NCI-H128 (cell line): ENCODE measurements around the gene PON1.

Experiments
- DNase-seq: peaks from one replicate; lab custom pipeline; 2025; ENCODE audit not compliant: unreplicated experiment; lab: John Stamatoyannopoulos, UW

Gene PON1

DNA sequence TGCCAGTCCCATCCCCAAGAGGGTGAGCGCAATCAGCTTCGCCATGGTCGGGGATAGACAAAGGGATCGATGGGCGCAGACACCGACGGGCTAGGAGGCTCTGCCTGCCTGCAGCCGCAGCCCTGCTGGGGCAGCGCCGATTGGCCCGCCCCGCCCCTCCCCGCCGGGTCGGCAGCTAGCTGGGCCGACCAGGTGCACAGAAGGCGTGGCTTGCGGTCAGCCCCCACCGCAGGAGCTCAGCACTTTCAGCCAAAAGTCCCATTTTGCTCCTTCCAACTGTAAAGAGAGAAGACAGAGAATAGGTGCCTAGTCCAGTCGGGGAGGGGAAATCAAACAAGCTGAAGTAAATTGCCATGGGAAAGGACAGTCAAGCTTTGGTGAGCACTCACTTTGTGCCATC lies at the start of gene PON1:
Gene PON1 (minus strand): TSS at position 102 of the 400 bp plus-strand sequence. CDS start 57 bp downstream, at position 45.
- DNase-seq = peak; percentile 7

DNA sequence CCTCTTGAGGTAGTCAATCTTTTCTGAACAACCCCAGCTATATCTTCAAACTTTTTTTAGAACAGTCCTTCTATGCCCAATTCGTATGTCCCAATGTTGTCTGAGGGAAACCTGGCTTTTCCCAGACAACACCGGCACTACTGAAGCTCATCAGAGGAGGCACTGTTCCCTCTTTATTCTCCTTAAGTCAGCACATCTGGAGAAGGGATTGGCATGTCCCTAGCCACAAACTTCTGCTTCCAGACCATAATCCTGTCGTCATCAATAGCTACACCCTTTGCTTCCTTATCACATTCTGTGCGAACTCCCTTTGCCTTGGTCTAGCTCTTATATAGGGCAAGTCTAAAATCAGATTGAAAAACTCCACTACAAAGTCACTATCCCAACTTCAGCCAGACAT lies 49.0 kb upstream of the PON1 start:
- DNase-seq = no peak

DNA sequence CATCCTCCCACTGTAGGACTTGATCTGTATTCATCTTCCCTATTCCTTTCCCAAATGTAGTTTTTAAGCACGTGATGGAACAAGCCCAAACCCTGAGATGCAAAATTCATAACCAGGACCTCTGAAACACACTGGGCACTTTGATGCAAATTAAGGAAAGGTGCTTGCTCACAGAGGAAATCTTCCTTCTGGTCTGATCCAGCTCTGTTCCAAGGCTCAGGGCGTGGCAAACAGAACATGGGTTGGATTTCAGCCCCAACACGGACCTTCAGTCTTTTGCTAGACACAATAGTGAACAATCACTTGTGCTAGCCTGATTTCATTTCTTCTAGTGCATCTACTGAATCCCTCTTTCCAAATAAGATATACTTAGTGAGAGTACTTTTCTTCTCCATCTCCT lies 43.9 kb upstream of the PON1 start:
- DNase-seq = no peak

DNA sequence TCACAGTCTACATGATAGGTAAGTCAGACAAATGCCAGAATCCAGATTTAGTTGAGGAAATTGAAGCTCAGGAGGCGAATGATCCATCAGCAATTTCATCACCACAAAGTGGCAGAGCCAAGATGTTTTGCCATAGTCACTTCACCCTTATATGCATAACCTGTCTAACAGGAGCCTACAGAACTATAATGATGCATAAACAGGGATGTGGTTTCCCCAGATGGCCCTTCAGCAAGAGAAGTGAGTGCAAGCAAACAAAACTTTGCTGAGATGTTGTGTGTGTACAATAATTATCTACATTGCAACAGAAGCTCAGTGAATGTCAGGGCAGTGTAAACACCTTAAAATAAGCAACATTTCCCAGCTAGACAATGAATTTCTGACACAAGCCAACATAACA lies 43.3 kb upstream of the PON1 start:
- DNase-seq = no peak

DNA sequence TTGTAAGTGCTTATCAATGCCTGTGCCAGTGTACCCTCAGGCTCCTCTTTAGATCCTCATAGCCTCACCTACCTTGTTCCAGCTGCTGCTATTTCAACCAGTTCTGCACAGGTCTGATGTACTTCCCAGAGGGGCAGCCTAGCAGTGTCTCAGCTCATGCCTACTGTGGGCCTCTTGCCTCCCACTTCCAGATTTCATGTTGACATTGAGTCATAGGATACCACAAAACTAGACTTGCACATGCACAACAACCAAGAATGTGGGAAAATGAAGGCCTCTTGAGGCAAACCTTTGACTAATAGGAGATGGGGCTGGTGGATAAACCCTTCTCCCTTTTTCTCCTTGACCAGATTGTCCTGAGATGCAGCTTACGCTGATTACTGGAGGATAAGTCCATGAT lies 40.8 kb upstream of the PON1 start:
- no peak for DNase-seq

DNA sequence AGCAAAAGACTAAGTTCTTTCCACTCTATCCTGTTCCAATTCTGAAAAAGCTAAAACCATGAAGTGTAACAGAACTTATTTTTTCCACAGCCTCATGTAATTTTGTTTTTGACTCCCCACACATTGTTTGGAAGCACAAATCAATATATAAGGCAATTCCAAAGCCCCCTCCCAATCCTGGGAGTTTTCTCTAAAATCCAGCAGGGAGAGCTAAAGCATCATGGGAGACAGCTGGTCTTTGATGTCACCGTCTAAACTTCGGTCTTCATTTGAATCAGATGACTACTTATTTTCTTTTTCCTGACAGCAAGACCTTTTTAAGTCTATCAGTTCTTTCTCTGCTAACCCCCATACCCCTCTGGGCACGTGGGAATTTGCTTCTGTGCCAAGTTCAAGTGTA lies 33.3 kb upstream of the PON1 start:
- DNase-seq = no peak

DNA sequence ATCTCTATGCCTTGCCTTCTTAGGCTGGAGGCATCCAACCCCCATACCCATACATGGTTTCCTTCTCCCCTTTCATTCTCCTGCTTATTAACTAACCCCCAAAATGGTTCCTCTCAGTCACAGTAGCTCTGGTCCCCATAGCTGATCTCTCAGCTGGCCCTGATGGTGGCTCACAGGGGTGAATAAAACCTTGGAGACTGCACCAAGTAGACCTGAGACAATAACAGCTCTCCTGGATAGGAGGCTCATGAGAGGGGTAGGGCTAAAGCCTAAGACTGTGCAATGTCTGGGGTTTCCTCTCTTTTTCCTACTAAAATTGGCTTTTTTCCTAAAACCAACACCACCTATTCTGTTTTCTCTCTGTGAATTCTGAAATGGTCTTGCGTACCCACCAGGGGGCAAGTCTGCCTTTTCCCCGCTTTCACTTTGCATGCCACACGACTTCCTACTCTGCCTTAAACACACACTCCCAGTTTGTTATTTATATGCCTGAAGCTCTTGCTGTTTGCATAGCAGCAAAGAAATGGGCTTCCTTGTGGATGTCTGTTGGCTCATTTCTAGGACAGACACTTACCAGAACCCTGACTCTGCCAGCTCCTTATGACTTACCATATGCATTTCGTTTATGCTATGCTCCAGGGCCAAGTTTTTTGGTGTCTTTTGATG lies 18.4 kb upstream of the PON1 start:
- no peak for DNase-seq

DNA sequence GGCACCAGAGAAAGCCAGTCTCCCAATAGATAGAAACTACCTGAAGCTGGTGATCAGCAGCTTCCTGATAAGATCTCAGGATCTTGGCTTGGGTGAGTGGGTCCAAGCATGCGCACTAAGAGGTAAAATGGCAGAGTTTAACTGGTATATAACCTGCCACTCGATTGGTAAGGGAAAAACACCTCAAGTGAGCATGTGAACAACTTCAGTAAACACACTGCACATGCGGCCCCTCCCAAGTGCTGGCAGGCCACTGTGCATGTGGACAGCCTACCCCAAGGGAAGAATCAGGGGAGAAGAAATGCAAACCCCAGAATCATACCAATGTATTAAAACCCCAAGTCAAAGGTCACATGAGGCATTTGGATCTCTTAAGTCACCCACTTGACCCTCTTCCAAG lies 17.7 kb upstream of the PON1 start:
- no peak for DNase-seq

DNA sequence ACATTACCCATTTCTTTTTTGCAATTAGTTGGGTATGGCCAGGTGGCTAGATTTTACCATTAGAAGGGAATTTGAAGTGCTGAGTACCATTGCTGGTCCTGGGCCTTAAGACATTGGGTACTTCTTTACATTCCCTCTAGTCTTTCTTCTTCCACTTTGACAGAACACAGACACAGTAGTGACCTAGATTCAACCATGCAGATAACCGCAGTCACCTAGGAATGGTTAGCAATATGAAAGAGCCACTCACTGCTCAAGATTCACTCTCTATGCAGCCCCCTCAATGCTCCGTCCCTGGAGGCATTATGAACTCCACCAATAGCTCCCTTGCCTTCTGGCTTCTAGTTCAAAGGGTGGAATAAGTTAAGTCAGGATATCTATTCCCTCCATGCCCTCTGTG lies 16.2 kb upstream of the PON1 start:
- no peak for DNase-seq

DNA sequence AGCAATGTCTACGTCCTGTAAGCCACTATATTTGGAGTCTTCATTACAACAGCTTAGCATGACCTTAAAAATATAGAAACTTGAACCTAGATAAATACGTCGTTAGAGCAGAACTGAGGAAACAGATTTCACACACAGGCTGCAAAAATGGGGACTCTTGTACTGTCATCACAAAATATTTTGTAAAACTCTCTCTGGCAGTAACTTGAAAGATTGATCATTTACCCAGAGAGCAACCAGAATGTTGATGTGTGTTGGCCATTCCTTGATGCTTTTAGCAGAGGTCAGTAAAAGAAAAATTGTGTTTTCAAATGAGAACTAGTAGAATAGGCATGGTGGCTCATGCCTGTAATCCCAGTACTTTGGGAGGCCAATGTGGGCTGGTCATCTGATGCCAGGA lies 14.5 kb upstream of the PON1 start:
- DNase-seq = no peak

DNA sequence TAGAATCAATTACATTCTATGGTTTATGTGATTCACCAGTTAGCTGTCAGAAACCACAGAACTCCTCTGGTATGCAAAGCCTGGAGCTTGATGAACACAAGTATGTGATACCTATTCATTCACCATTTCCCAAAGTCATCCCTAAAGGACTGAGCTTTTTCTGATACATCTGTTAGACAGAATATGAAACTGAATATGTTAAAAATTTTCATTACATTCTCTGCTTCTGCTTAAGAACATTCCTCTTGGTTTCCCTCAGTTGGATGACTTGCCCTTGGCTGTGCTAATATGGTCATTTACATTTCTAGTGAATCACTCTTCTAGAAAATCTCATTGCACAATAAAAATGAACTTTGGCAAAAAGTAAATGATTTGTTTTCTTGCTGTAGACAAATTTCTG lies 10.8 kb upstream of the PON1 start:
- DNase-seq = no peak

DNA sequence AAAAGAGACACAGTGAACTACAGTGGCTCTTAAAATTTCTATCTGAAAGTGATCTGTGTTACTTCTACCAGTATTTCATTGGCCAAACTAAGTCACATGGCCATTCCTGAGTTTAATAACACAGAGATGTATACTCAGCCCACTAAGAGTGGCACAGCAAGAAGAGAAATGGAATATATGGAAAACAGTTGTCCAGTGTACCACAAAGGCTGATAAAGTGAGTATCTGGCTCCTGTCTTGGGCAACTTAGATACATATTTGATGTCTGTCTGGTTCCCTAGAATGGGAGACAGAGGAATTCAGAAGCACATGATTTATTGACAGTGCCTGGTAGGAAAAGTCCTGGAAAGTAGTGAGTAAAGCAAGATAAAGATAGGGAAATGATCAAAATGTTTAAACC lies 10.1 kb upstream of the PON1 start:
- DNase-seq = no peak

DNA sequence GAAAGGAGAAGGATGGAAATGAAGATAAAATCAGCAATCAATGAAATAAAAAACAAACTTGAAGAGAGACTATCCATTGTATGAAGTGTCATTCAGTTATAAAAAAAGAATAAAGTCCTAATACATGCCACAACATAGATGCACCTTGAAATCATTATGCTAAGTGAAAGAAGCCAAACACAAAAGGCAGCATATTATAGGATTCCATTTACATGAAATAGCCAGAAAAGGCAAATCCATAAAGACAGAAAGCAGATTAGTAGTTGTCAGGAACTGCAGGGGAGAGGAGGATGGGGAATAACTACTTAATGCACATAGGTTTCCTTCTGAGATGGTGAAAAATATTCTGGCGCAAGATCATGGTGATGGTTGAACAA lies 6.6 kb upstream of the PON1 start:
- DNase-seq = no peak

DNA sequence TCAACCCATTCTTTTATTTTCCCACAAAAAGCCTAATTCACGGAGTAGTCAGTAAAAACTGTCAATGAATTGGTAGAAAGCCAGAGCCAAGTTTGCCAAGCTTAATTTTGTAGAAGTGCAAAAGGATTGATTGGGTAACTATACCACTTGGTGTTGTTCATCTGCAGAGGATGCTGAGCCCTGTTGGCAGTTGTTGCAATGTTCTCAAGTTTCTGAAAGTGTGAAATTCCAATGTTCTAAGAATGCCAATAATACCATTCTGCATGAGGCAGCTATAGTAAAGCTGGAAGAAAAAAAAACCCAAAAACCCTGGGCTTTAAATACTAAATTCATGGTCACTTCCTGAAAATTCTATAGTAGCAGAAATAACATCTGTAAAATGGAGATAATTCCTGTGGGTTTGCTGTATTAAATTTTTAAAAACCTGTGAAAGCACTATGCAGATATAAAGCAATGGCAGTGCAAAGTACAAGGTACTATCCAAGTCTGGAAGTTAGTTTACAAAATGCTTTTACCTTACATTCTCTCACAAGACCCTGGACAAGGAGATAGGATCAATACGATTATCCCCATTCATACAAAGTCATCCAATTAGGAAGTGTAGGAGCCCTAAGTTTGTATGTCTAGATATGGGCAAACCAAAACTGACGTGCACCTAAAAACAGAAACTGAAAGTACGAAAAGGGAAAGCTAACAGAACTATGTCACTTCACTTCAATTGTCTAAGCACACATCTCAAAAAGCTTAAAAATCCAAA lies 6.0 kb upstream of the PON1 start:
- no peak for DNase-seq

DNA sequence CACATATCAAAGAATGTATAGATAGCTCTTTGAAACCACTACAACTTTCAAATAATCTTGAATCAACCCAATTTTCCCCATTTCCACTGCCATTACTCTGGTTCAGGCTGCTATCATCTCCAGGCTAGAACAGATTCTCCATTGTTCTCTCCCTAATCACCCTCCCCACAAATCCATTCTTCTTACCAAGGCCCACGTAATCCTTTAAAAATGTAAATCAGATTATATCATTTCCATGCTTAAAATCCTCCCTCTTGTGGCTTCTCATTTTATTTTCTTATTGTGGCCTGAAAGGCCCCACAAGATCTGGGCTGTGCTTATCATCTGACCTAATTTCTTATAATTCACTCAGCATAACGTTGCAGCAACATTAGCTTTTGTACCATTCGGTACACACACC lies 3.0 kb upstream of the PON1 start:
- no peak for DNase-seq

DNA sequence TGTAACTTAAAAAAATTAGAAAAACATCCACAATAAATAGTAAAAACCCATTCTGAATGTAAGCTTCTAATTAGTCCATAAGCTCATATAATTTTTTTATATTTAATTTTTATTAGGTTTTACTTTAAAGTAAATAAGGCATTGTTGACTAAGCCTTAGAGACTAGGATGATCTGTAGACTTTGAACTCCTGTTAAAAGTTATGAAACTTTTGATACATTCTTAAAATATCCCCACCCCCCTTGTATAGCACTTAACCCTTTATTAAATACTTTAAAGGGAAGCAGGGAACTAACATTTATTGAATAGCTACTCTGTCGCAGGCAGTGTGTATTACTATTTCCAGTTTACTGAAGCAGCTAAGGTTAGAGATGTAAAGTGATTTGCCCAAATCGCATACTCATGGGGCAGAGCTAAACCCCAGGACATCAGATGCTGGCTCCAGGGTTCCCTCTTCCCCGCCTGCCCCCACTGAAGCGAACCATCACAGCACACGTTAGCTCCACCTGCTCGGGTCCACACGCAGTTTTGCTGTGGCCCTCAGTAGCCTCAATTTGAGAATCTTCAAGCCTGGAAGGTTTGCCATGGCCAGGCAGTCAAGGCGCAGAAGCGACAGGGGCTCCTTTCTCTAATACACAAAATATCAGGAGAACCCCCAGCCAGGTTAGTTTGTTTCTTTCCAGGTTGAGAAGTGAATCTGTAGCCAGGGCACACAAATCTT lies 762 bp downstream of the PON1 start:
- DNase-seq = no peak

DNA sequence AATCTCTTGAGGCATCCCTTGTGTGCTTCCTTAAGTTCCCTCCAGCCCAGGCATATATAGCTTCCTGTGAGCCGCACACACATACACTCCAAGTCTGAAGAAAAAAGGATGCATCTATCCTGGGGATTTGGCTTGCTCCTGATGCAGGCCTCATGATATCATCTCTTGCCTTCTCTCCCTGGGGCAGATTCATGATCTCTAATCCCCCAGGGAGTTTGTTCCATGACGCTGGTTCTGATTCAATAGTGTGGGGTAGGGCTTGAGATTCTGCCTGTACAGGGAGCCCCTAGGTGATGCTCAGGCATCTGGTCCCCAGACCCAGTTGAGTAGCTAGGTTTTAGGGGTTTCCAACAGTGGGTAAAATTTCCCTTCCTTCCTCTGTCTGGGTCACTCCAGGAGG lies 1.5 kb downstream of the PON1 start:
- no peak for DNase-seq

DNA sequence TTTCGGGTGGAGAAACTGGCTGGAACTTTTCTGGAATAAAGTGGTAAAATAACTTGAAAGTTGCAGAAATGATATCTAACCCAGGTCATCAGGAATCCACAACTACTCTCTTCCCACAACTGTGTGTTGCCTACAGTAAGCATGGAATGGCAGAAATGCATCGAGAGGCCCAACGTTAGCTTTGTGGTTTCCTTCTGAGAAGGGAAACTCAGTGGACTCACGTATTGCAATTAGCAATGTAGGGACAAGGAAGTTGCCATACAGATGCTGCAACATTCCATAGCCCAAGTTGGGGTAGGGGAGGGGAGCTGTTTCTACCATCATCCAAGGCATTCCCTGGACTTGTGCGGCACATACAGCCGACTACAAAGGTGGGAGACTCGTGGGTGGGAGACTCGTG lies 1.9 kb downstream of the PON1 start:
- DNase-seq = no peak

DNA sequence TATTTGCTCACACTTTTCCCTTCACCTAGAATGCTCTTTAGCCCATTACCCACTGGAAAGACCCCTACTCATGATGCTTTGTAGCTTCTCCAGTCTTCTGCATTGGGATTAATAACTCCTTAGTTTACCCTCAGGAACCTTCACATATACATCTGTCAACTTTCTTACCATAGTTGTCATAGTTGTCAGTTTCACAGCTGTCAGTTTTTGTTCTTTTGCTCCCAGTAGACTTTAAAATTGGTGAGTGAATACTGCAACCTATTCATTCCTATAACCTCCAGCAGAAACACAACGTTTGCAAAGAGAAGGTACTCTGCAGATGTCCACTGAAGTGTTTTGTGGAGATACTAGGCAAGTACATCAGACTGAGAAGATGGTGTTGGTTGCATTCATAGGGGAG lies 2.6 kb downstream of the PON1 start:
- DNase-seq = no peak

DNA sequence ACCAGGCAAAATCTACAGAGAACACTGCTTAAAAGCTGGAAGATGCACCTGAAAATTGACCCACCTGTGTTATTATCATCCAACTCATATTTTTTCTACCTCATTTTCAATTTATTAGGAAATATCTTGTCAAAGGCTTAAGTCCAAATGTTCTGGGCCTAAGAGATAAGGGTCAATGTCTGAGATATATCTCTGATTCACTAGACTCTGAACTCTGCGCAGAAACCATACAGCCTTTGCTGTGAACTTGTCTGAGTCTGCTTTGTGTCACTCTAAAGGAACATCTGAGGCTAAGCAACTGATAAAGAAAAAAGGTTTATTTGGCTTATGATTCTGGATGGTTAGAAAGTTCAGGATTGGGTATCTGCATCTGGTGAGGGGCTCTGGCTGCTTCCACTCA lies 3.7 kb downstream of the PON1 start:
- DNase-seq = no peak

DNA sequence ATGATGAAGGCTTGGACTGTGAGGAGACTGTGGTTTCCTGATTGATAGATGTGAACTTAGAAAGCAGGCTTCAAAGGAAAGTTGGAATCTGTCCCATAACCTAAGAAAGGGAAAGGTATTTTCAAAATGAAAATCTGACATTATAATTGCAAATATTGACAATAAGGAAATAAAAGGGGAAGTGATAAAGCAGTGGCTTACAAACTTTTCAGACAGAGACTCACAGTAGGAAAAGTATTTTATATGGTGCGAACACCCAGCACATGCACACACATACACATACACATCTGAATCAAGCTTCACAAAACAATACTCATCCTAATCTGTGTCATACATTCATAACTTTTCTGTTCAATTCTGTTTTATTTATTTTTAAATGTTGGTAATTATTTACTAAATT lies 4.8 kb downstream of the PON1 start:
- no peak for DNase-seq

DNA sequence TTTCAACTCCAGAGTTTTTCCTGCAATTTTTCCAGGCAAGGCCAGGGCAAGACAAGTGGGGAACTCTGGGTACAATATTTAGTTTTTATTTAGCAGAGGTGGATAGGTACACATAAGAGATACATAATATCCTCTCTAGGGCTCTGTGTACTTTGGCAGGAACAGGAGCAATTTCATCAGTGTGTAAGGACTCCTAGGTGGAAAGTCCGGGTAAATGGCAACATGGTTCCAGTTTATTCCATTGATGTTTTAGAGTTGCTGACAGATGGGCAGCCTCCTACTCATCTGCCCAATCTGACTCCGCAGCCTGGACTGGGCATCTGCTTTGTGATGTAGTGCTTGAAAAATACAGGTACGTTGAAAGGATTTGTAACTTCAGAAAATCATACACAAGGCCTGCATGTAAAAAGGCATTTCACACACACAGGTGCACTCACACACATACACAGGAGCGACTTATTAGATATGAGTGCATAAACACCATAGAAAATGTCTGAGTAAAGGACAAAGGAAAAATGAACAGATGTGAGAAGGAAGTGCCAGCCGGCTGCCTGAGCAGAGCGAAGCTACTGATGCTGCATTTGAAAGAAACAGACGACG lies 5.7 kb downstream of the PON1 start:
- DNase-seq = no peak
